ENCODE measurements around the gene SETBP1.

Gene SETBP1

DNA sequence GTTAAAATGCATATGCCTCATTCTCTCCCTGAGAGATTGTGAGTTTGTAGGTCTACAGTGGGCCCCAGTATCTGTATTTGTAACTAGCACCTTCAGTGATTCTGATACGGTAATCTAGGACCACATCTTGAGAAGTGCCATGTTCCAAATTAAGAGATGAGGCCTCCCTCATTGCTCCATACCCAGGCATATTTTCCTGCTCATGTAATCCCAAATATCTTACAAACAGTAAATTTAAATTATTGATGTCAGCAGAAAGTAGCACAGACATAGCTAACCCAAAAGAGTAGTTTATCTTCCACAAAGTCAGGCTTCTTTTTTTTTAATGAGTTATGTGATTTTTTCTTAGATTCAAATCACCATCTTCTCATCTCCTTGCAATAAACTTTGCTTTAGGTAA, 263.8 kb downstream of the SETBP1 start:
- H3K4me3 Mint-ChIP-seq, result no peak overlapping the region
- H3K36me3 Mint-ChIP-seq, result peaks cover 31 to 43% of the 10 kb centered on the region in 2 donors
- H3K9me3 Mint-ChIP-seq, result peaks cover under 1 to 2% of the 10 kb centered on the region in 2 donors
- no peak overlapping the region for H3K27ac Mint-ChIP-seq
- H3K4me1 Mint-ChIP-seq, result peaks cover 16 to 57% of the 10 kb centered on the region in 2 donors
- no peaks in the 10 kb centered on the region for H3K27me3 Mint-ChIP-seq
- no peak for DNase-seq
- no peak for ATAC-seq (replicated peaks)

DNA sequence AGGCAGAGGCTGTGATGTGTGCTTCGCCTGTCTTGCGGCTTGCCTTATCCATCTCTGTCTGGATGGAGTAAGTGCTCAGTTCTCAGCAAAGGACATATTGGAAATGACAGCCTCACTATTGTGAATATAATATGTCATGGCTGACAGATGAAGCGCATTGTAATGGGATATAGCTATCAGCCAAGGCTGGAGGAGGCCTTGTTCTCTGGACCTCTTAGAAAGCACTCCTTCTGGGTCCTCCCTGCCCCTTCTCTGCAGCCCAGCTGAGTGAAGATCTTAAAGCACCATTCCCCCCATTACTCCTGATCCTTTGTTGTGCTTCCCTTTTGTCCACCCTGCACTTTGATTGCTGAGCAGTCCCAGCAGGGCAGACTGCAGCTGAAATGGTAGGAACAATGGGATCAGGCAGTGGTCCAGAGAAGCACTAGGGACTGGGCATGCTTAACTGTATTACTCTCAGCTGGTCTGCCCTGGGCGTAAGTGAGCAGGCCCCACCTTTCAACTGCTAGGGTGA, 265.3 kb downstream of the SETBP1 start:
- no peak overlapping the region for H3K4me3 Mint-ChIP-seq
- H3K27me3 Mint-ChIP-seq, result no peaks in the 10 kb centered on the region
- H3K36me3 Mint-ChIP-seq, result peaks cover 37 to 47% of the 10 kb centered on the region in 2 donors
- H3K4me1 Mint-ChIP-seq, result peaks cover 14 to 46% of the 10 kb centered on the region in 2 donors
- DNase-seq (no peak), ATAC-seq (replicated peaks) (no peak)
- no peak overlapping the region for H3K27ac Mint-ChIP-seq
- H3K9me3 Mint-ChIP-seq, result no peaks in the 10 kb centered on the region

DNA sequence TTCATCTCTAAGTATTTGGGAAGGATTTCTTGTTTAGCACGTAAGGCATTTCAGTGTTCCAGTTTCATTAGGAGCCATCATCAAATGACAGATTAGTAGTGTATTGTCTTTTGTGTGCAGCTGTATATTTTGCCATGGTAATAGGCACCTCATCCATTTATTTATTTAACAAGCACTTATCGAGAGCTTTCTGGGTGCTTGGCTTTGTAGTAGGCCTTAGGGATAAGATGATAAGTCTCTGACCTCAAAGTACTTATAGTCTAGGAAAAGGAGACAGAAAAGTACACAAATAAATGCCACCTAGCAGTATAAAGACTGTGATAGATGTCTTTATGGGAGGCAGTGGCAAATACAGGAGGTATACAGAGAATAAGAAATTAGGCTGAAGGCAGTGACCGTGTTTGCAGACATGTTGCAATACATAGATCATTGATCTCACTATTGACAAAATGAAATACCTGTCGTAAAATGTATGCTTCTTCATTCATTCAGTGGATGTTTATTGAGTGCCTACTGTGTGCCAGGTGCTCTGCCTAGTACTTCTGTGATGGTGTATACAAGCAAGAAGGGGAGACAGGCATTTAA, 265.9 kb downstream of the SETBP1 start:
- no peak overlapping the region for H3K4me3 Mint-ChIP-seq
- no peaks in the 10 kb centered on the region for H3K9me3 Mint-ChIP-seq
- peaks cover 12 to 39% of the 10 kb centered on the region in 2 donors for H3K4me1 Mint-ChIP-seq
- H3K27me3 Mint-ChIP-seq, result no peaks in the 10 kb centered on the region
- H3K27ac Mint-ChIP-seq, result no peak overlapping the region
- ATAC-seq (replicated peaks) (no peak), DNase-seq (no peak)
- peaks cover 42 to 49% of the 10 kb centered on the region in 2 donors for H3K36me3 Mint-ChIP-seq

DNA sequence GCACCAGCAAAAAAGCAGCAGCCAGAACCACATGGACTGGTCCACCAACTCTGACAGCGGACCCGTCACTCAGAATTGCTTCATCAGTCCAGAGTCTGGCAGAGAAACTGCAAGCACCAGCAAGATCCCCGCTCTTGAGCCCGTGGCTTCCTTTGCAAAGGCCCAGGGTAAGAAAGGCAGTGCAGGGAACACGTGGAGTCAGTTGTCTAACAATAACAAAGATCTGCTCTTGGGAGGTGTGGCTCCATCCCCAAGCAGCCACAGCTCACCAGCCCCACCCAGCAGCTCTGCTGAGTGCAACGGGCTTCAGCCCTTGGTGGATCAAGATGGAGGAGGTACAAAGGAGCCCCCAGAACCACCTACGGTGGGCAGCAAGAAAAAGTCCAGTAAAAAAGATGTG, 269.3 kb downstream of the SETBP1 start:
- no peaks in the 10 kb centered on the region for H3K9me3 Mint-ChIP-seq
- peak overlapping the region; percentile 68 for H3K27ac Mint-ChIP-seq
- H3K4me3 Mint-ChIP-seq, result no peak overlapping the region
- H3K27me3 Mint-ChIP-seq, result no peaks in the 10 kb centered on the region
- H3K4me1 Mint-ChIP-seq, result peaks cover 14 to 23% of the 10 kb centered on the region in 2 donors
- ATAC-seq (replicated peaks) (no peak), DNase-seq (no peak)
- H3K36me3 Mint-ChIP-seq, result peaks cover 61 to 72% of the 10 kb centered on the region in 2 donors

DNA sequence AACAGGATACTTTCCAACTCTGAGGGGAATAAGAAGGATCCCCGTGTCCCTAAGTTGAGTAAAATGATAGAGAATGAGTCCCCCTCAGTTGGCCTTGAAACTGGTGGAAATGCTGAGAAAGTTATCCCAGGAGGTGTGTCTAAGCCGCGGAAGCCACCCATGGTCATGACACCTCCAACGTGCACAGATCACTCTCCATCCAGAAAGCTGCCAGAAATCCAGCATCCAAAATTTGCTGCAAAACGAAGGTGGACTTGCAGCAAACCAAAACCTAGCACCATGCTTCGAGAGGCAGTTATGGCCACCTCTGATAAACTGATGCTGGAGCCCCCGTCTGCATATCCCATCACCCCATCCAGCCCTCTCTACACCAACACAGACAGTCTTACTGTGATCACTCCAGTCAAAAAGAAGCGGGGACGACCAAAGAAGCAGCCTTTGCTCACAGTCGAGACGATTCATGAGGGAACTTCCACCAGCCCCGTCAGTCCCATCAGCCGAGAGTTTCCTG, 270.1 kb downstream of the SETBP1 start:
- peaks cover 67 to 80% of the 10 kb centered on the region in 2 donors for H3K36me3 Mint-ChIP-seq
- H3K27me3 Mint-ChIP-seq, result no peaks in the 10 kb centered on the region
- DNase-seq (no peak), ATAC-seq (replicated peaks) (no peak)
- peak overlapping the region; percentile 51 for H3K27ac Mint-ChIP-seq
- peaks cover 14 to 24% of the 10 kb centered on the region in 2 donors for H3K4me1 Mint-ChIP-seq
- no peak overlapping the region for H3K4me3 Mint-ChIP-seq
- no peaks in the 10 kb centered on the region for H3K9me3 Mint-ChIP-seq

DNA sequence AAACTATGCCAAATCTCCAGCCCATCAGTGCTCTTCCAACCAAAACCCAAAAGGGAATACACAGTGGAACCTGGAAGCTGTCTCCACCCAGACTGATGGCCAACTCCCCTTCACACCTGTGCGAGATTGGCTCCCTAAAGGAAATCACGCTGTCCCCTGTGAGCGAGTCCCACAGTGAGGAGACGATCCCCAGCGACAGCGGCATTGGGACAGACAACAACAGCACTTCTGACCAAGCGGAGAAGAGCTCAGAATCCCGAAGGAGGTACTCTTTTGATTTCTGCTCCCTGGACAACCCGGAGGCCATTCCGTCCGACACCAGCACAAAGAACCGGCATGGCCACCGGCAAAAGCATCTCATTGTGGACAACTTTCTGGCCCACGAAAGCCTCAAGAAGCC, 271.1 kb downstream of the SETBP1 start:
- no peak for ATAC-seq (replicated peaks)
- Mint-ChIP-seq H3K27me3 (no peaks in the 10 kb centered on the region), H3K9me3 (no peaks in the 10 kb centered on the region), H3K27ac (no peak overlapping the region), H3K36me3 (peaks cover 75 to 87% of the 10 kb centered on the region in 2 donors), H3K4me3 (no peak overlapping the region), H3K4me1 (peaks cover 18 to 23% of the 10 kb centered on the region in 2 donors)
- DNase-seq, result no peak

DNA sequence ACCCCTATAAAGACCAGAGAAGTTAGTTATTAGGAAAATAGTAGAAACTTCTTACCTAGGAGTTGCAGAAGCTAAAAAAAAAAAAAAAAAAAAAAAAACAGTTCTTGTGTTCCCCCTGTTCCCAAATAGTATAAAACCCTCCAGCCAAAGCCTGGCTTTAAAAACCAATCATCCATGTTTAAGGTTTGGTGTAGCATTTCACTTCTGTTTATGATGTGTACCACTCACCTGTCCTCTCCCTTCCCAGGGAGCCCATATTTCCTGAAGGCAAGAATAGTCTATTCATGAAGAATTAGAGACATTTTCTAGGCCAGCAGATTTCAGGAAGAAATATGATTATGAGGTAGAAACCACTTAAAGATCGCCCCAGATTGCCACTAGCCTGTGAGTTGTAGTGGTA, 273.6 kb downstream of the SETBP1 start:
- Mint-ChIP-seq H3K9me3 (no peaks in the 10 kb centered on the region), H3K27me3 (no peaks in the 10 kb centered on the region), H3K4me3 (no peak overlapping the region), H3K4me1 (peaks cover 19 to 34% of the 10 kb centered on the region in 2 donors), H3K27ac (no peak overlapping the region), H3K36me3 (peaks cover 87 to 97% of the 10 kb centered on the region in 2 donors)
- ATAC-seq (replicated peaks) (no peak), DNase-seq (no peak)

DNA sequence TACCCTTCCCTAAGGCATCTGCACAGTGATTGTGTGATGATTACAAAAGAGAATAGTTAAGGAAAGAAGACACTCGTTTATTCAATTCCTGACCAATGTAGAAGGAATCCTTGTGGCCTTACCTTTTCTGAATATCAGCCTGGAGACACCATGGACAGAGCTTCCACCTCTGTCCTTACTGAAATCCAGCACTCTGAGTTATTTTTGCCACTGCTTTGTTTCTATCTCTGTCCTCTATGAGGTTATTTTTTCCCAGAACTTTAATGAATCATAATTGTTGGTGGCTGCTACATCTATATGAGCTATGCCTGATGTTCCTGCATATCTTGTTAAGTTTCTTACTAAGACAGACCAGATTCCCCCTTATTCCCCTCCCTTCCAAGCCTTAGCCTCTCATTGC, 275.1 kb downstream of the SETBP1 start:
- Mint-ChIP-seq H3K36me3 (peaks cover 82 to 97% of the 10 kb centered on the region in 2 donors), H3K9me3 (no peaks in the 10 kb centered on the region), H3K4me3 (no peak overlapping the region), H3K27ac (no peak overlapping the region), H3K4me1 (peaks cover 21 to 39% of the 10 kb centered on the region in 2 donors), H3K27me3 (no peaks in the 10 kb centered on the region)
- DNase-seq (no peak), ATAC-seq (replicated peaks) (no peak)

DNA sequence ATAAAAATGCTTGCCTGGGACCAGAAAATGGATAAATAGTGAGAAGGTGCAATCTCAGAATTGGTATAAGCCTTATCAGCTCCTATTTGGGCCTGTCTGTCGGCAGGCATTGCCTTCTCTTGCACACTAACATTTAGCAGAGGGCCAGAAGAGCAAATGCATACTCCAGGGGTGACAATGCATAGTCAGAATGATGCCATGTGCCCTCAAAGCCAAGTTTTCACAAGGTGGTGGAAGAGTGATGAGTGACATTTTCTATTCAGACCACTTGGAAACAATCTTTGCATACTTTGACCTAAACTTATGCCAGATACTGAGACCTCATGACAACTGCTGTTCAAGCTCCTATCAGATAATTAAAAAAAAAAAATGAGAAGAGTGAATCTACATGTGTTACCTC, 276.3 kb downstream of the SETBP1 start:
- Mint-ChIP-seq H3K9me3 (peaks cover 0 to under 1% of the 10 kb centered on the region in 2 donors), H3K4me3 (no peak overlapping the region), H3K36me3 (peaks cover 79 to 97% of the 10 kb centered on the region in 2 donors), H3K27ac (peak overlapping the region; percentile 37), H3K4me1 (peaks cover 26 to 43% of the 10 kb centered on the region in 2 donors), H3K27me3 (no peaks in the 10 kb centered on the region)
- DNase-seq (no peak), ATAC-seq (replicated peaks) (no peak)

DNA sequence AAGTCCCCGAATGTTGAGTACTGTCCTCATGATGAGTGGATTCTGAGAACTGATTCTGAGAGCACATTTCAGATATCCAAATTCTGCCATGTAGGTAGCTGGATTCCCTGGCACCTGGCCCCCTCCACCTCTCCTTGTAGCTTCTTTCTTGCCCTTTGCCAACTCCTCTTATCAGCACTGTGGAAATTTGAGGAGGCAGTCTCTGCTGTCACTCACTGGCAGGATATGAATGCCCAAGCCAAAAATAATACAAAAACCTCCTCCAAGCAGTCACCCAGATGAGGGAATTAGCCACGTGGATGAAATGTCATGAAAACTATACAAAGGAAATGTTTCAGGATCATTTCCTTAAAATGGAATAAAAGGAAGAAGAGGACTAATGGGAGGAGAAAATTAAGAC, 276.8 kb downstream of the SETBP1 start:
- peaks cover 27 to 42% of the 10 kb centered on the region in 2 donors for H3K4me1 Mint-ChIP-seq
- H3K4me3 Mint-ChIP-seq, result no peak overlapping the region
- DNase-seq (no peak), ATAC-seq (replicated peaks) (no peak)
- no peaks in the 10 kb centered on the region for H3K27me3 Mint-ChIP-seq
- peaks cover 0 to 2% of the 10 kb centered on the region in 2 donors for H3K9me3 Mint-ChIP-seq
- peaks cover 79 to 97% of the 10 kb centered on the region in 2 donors for H3K36me3 Mint-ChIP-seq
- H3K27ac Mint-ChIP-seq, result no peak overlapping the region

DNA sequence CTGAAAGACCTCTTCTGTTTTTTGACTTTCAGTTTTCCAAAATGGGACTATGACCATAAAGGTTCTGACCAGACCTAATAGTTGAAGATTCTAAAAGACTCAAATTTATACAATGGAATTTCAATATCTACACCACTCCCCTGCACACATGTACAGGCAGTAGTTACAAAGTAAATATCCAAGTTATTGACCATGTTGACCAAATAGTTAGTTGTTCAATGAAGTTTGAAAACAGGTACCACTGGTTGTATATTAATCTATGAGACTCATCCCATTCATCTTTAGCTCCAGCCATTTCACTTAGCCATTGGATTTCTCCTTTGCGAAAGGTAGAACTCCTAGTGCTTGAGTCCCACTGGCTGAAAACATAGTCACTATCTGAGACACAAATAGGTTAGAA, 277.4 kb downstream of the SETBP1 start:
- DNase-seq (no peak), ATAC-seq (replicated peaks) (no peak)
- Mint-ChIP-seq H3K4me3 (no peak overlapping the region), H3K27me3 (no peaks in the 10 kb centered on the region), H3K9me3 (peaks cover 0 to 3% of the 10 kb centered on the region in 2 donors), H3K27ac (no peak overlapping the region), H3K36me3 (peaks cover 79 to 97% of the 10 kb centered on the region in 2 donors), H3K4me1 (peaks cover 25 to 37% of the 10 kb centered on the region in 2 donors)

DNA sequence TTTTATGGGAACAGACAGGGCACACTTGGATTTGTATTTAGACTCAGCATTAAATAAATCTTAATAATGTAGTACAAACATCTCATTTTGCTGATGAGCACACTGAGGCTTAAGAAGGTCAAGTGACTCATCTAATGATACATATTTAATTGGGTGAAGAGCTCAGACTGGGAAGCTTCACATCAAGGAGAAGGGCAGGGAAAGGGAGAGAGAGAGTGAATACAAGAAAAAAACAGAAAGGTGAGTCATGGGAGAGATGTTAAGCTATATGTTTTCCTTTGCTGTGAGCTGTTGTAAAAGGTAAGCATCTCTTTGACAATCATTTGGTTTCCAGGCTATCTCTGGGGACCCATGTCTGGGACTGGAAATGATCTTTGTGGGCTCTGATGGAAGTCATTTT, 277.8 kb downstream of the SETBP1 start:
- H3K4me3 Mint-ChIP-seq, result no peak overlapping the region
- ATAC-seq (replicated peaks) (no peak), DNase-seq (no peak)
- no peaks in the 10 kb centered on the region for H3K27me3 Mint-ChIP-seq
- peaks cover 25 to 35% of the 10 kb centered on the region in 2 donors for H3K4me1 Mint-ChIP-seq
- peaks cover 0 to 3% of the 10 kb centered on the region in 2 donors for H3K9me3 Mint-ChIP-seq
- H3K27ac Mint-ChIP-seq, result no peak overlapping the region
- H3K36me3 Mint-ChIP-seq, result peaks cover 77 to 95% of the 10 kb centered on the region in 2 donors

DNA sequence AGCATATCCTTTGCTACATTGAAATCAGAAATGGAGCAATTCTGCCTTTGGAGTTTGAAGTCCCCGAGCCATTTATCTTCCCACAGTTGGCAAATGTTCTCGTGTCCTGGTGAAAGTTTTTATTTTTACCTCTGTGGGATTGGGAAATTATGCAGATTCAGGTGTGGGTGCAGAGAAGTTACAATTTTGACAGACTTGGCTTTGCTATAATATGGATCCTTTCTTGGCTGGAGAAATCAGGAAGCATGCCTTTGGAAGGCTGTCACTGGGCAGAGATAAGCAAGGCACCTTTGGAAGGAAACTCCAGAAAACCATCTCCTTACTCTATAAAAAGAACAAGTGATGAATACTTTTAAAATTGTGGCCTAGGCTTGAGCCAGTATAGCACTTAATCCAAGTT, 278.3 kb downstream of the SETBP1 start:
- no peak for DNase-seq
- no peak overlapping the region for H3K4me3 Mint-ChIP-seq
- peaks cover 25 to 35% of the 10 kb centered on the region in 2 donors for H3K4me1 Mint-ChIP-seq
- peaks cover 72 to 89% of the 10 kb centered on the region in 2 donors for H3K36me3 Mint-ChIP-seq
- H3K27me3 Mint-ChIP-seq, result no peaks in the 10 kb centered on the region
- no peak overlapping the region for H3K27ac Mint-ChIP-seq
- peaks cover 0 to 3% of the 10 kb centered on the region in 2 donors for H3K9me3 Mint-ChIP-seq
- ATAC-seq (replicated peaks), result no peak

DNA sequence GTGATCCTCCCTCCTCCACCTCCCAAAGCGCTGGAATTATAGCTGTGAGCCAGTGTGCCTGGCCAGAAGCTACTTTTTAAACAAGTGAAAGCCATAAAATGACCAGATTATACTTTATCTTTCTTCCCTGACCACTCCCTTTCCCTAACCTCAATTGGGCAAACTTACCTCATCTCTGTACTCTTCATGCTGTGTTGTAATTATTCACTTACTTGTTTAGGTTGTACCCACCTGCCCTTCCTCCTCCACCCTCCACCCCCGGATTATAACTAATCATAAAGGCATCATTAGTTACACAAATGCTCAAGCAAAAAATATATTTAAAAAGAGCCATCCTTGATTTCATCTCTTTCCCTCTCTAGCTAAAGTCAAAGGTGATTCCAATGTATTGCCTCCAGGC, 279.9 kb downstream of the SETBP1 start:
- DNase-seq (no peak), ATAC-seq (replicated peaks) (no peak)
- Mint-ChIP-seq H3K27ac (peak overlapping the region; percentile 6), H3K4me1 (peaks cover 31 to 41% of the 10 kb centered on the region in 2 donors), H3K27me3 (no peaks in the 10 kb centered on the region), H3K9me3 (peaks cover 0 to 5% of the 10 kb centered on the region in 2 donors), H3K36me3 (peaks cover 73 to 86% of the 10 kb centered on the region in 2 donors), H3K4me3 (no peak overlapping the region)
